Coronary artery (tissue), 2 donors: ENCODE results near the gene RECK.

Source experiments
- DNase-seq: peaks from one replicate; pipeline ENCODE4 v3.0.0-alpha.2; 2017; ENCODE audit warnings: low spot score
- H3K27ac ChIP-seq, 2 donors: fragments of 200-600 bp; sonication (generic); one replicate each; pipeline ENCODE4 v1.5.1; 2016 to 2019
- H3K4me3 ChIP-seq: fragments of 200-600 bp; sonication (generic); 2 replicates; pipeline ENCODE4 v1.5.1; 2016; ENCODE audit warnings: mild to moderate bottlenecking, moderate library complexity
- TF ChIP-seq, protein P1 (sequence below): fragments of 200-600 bp; sonication (generic); IDR thresholded peaks from one replicate; pipeline ENCODE4 v1.5.1; 2019; ENCODE audit warnings: antibody characterized with exemption

The RECK gene

DNA sequence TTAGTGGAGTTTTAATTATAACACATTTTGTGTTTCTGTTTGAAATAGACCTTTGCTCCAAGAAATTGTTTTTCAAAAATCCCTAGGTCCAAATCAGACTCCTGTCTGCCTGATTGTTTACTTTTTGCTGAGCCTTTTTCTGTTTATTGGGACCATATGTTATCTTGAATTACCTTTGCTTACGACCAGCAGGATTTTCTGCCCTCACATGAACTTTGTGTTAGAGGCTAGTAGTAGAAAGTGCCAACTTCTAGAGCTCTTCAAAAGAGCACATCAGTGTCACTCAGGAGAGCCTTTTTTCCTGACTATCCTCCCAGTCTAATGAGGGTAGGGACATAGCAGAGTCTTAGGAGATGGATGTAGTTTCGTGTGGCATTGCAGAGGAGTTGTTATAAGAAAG is 10.2 kb downstream of the RECK start:
- DNase-seq, result no peak
- H3K4me3 ChIP-seq, result no peak overlapping the region
- TF ChIP-seq, protein P1, sequence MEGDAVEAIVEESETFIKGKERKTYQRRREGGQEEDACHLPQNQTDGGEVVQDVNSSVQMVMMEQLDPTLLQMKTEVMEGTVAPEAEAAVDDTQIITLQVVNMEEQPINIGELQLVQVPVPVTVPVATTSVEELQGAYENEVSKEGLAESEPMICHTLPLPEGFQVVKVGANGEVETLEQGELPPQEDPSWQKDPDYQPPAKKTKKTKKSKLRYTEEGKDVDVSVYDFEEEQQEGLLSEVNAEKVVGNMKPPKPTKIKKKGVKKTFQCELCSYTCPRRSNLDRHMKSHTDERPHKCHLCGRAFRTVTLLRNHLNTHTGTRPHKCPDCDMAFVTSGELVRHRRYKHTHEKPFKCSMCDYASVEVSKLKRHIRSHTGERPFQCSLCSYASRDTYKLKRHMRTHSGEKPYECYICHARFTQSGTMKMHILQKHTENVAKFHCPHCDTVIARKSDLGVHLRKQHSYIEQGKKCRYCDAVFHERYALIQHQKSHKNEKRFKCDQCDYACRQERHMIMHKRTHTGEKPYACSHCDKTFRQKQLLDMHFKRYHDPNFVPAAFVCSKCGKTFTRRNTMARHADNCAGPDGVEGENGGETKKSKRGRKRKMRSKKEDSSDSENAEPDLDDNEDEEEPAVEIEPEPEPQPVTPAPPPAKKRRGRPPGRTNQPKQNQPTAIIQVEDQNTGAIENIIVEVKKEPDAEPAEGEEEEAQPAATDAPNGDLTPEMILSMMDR, result no peak
- no peak overlapping the region for H3K27ac ChIP-seq

DNA sequence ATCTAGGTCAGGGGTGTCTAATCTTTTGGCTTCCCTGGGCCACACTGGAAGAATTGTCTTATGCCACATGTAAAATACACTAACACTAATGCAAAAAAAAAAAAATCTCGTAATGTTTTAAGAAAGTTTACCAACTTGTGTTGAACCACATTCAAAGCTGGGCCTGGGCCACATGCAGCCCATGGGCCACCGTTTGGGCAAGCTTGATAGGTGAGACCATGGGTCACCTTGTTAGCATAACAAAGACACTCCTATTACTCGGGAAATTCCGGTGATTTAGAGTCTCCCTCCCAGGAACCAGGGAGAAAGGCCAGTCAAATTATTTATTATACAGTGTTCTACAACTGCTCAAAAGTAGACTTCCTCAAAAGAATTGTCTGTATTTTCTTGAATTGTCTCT is 12.7 kb downstream of the RECK start:
- H3K27ac ChIP-seq, result no peak overlapping the region
- TF ChIP-seq, protein P1, result no peak
- no peak for DNase-seq
- no peak overlapping the region for H3K4me3 ChIP-seq

DNA sequence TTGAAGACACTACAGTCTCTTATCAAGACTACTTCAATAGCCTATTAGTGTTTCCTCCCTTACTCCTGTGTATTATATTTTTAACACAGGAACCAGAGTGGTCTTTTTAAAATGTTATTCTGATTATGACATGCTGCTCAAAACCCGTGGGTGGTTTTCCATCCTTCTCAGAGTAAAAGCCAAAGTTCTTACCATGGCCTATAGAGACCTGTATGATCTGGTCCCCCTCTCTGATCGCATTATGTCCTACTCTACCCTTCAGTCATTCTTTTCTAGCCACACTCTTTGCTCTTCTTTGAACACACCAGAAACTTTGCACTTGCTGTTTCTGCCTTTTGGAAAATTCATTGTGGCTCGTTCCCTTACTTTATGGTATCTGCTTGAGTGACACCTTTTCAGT is 13.8 kb downstream of the RECK start:
- H3K27ac ChIP-seq, result no peak overlapping the region
- no peak for DNase-seq
- H3K4me3 ChIP-seq, result no peak overlapping the region
- TF ChIP-seq, protein P1, result no peak

DNA sequence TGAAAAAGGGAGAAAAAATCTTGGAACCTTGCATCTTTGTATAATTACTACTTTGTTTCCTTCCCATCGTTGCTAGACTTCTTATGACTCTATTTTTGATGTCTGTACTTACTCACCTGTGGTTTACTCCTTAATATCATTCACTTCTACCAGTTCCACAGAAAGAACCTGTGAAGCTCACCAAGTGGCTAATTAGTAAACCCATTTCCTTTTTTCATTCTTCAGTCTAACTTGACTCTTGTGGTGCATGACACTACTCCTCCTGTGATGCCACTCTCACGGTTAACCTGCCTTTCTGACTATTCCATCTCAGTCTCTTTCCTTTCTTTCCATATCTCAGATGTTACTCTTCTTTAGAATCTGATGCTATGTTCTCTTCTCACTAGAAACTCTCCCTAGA is 14.6 kb downstream of the RECK start:
- Histone ChIP-seq H3K4me3 (no peak overlapping the region), H3K27ac (no peak overlapping the region)
- TF ChIP-seq, protein P1, result no peak
- no peak for DNase-seq

DNA sequence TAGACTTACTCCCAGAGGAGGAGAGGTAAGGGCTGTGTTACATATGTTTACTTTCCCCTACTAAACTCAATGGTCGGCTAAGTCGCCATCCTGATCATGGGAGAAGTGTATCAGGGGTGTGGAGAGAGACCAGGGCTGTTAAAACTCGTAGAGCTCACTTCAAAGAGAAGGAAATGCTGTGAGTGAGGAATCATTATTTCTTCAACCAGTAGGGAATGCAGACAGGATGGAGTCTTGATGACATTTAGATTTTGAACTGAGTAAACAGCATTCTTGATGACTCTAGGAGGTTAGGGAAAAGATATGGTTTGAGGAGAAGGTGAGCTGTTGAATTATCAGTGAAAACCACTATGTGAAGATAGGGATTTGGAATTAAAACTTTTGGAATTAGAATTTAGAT is 17.3 kb downstream of the RECK start:
- no peak overlapping the region for H3K27ac ChIP-seq
- no peak overlapping the region for H3K4me3 ChIP-seq
- DNase-seq, result no peak
- TF ChIP-seq, protein P1, result no peak

DNA sequence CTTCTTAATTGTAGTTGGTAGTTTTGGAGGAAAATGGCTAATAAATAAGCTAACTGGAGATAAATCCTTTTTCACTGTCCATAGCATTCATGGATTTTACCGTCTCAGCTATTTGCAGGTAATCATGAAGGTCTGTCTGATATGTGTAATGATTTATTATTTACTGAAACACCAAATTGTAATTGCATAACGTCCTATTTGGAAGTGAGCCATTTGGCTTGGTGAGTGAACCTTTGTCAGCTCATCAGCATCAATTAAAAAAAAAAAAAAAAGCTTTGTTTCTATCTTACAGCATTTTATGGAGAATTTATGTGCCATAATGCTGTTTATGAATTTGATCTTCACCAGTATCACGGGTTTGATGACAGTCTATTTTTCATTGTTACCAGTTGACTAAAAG is 20.2 kb downstream of the RECK start:
- TF ChIP-seq, protein P1, result no peak
- H3K27ac ChIP-seq, result no peak overlapping the region
- DNase-seq, result no peak
- no peak overlapping the region for H3K4me3 ChIP-seq

DNA sequence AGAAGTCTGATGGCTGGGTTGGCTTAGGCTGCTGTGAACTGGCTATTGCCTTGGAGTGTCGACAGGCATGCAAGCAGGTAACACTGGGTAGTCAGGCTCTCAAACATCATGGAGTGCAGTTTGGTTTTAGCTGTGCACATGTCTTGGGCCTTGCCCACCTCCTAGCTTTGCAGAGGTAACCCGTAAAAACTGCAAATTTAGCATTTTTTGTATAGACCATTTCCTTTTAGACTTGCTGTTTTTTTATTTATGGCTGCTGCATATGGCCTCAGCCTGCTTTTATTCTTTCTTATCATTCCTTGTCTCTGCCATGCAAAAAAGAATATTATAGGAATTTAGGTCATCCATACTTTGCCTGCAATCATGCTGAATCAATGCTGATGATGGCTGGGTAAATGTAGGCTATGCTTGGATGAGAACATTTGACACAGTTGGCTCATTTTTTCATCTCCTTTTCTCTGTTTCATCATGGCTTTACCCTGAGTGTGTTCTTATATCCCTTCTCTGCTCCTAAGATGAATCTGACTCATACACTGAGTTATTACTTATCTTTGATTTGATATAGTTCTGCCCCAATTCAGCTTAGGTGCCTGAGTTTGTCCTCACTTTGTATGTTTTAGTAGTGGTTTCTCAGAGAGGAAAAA is 27.2 kb downstream of the RECK start:
- Histone ChIP-seq H3K27ac (no peak overlapping the region), H3K4me3 (no peak overlapping the region)
- TF ChIP-seq, protein P1, result no peak
- DNase-seq, result no peak
